ENCODE results near the gene GPR162. TPM values are rescaled to one million over a fixed set of nuclear protein-coding genes. Genes with fewer than 3 reads are reported as not detected.

Gene GPR162
- total and polyA plus RNA-seq, 8 donors, result 1.3 to 9.3 (median 4.0) TPM

DNA sequence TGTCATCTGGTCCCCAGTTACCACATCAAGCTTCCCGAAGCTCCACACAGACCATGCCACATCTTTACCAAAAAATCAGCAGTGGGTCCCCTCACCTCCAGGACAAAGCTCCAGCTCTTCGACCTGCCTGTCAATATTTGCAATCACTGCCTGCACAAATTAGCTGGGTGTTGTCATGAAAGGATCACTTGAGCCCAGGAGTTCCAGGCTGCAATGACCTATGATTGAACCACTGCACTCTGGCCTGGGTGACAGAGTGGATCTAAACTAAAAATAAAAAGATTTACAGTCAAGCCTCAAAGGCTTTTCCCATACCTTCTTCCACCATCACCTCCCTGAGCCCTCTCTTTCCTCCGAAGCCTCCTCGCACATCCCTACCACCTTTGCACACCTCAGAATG lies 25.0 kb upstream of the GPR162 start:
- H3K27me3 ChIP-seq, result no peaks in the 10 kb centered on the region
- no peaks in the 10 kb centered on the region for H3K9me3 ChIP-seq
- H3K4me1 ChIP-seq, result peaks cover 0 to 10% (median 3%) of the 10 kb centered on the region in 4 donors
- TF ChIP-seq POLR2AphosphoS5 (IDR thresholded peaks at IDR 0.05) (no peak), POLR2A (IDR thresholded peaks at IDR 0.05) (no peak), EP300 (IDR thresholded peaks at IDR 0.05) (no peak)
- TF ChIP-seq, protein P1, sequence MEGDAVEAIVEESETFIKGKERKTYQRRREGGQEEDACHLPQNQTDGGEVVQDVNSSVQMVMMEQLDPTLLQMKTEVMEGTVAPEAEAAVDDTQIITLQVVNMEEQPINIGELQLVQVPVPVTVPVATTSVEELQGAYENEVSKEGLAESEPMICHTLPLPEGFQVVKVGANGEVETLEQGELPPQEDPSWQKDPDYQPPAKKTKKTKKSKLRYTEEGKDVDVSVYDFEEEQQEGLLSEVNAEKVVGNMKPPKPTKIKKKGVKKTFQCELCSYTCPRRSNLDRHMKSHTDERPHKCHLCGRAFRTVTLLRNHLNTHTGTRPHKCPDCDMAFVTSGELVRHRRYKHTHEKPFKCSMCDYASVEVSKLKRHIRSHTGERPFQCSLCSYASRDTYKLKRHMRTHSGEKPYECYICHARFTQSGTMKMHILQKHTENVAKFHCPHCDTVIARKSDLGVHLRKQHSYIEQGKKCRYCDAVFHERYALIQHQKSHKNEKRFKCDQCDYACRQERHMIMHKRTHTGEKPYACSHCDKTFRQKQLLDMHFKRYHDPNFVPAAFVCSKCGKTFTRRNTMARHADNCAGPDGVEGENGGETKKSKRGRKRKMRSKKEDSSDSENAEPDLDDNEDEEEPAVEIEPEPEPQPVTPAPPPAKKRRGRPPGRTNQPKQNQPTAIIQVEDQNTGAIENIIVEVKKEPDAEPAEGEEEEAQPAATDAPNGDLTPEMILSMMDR (IDR thresholded peaks at IDR 0.05), result no peak
- DNase-seq, result no peak
- H3K4me3 ChIP-seq, result no peak overlapping the region
- no peaks in the 10 kb centered on the region for H3K36me3 ChIP-seq
- intact Hi-C loops (cut with DNase I; ENCODE audit: low total_unique reads), result no loop called here
- WGBS, 5 donors, result 74 to 86% (median 82%) methylated on average over 4 of the region's 4 CpGs
- no peak overlapping the region for H3K27ac ChIP-seq

GRCh38 chr12:6799147-6799546 lies 22.5 kb upstream of the GPR162 start:
- no peak overlapping the region for H3K4me3 ChIP-seq
- no peak overlapping the region for H3K27ac ChIP-seq
- no peaks in the 10 kb centered on the region for H3K4me1 ChIP-seq
- no peak for DNase-seq
- WGBS, 5 donors, result 82 to 89% (median 88%) methylated on average over 5 of the region's 5 CpGs
- no peaks in the 10 kb centered on the region for H3K27me3 ChIP-seq
- no peaks in the 10 kb centered on the region for H3K9me3 ChIP-seq
- H3K36me3 ChIP-seq, result no peaks in the 10 kb centered on the region
- no peak for TF ChIP-seq EP300 (IDR thresholded peaks at IDR 0.05)
- no peak for TF ChIP-seq POLR2AphosphoS5 (IDR thresholded peaks at IDR 0.05)
- no peak for TF ChIP-seq POLR2A (IDR thresholded peaks at IDR 0.05)
- TF ChIP-seq, protein P1 (IDR thresholded peaks at IDR 0.05), result no peak
- intact Hi-C loops (cut with DNase I; ENCODE audit: low total_unique reads), result no loop called here

DNA sequence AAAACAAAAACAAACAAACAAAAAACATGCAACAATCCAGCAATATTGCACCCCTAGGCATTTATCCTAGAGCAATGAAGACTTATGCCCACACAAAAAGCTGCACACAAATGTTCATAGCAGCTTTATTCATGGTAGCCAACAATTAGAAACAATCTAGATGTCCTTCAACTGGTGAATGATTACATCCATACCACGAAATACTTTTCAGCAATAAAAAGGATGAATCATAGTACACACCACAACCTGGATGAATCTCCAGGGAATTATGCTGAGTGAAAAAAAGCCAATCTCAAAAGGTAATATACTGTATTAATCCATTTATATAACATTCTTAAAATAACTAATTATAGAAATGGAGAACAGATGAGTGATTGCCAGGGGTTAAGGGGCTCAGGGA lies 14.5 kb upstream of the GPR162 start:
- no peaks in the 10 kb centered on the region for H3K9me3 ChIP-seq
- H3K36me3 ChIP-seq, result no peaks in the 10 kb centered on the region
- H3K4me3 ChIP-seq, result no peak overlapping the region
- intact Hi-C loops (cut with DNase I; ENCODE audit: low total_unique reads), result no loop called here
- DNase-seq, result no peak
- TF ChIP-seq POLR2AphosphoS5 (IDR thresholded peaks at IDR 0.05) (no peak), EP300 (IDR thresholded peaks at IDR 0.05) (no peak), POLR2A (IDR thresholded peaks at IDR 0.05) (no peak)
- TF ChIP-seq, protein P1 (IDR thresholded peaks at IDR 0.05), result no peak
- H3K4me1 ChIP-seq, result no peaks in the 10 kb centered on the region
- H3K27ac ChIP-seq, result no peak overlapping the region
- H3K27me3 ChIP-seq, result no peaks in the 10 kb centered on the region
- WGBS, 5 donors, result 57 to 75% (median 68%) methylated on average over 1 of the region's 1 CpG

GRCh38 chr12:6809056-6809455 lies 12.6 kb upstream of the GPR162 start:
- H3K27me3 ChIP-seq, result no peaks in the 10 kb centered on the region
- no peak overlapping the region for H3K27ac ChIP-seq
- TF ChIP-seq EP300 (IDR thresholded peaks at IDR 0.05), result no peak
- no peak for TF ChIP-seq POLR2A (IDR thresholded peaks at IDR 0.05)
- TF ChIP-seq, protein P1 (IDR thresholded peaks at IDR 0.05), result no peak
- TF ChIP-seq POLR2AphosphoS5 (IDR thresholded peaks at IDR 0.05), result no peak
- H3K4me3 ChIP-seq, result no peak overlapping the region
- intact Hi-C loops (cut with DNase I; ENCODE audit: low total_unique reads), result no loop called here
- no peaks in the 10 kb centered on the region for H3K4me1 ChIP-seq
- H3K36me3 ChIP-seq, result no peaks in the 10 kb centered on the region
- H3K9me3 ChIP-seq, result no peaks in the 10 kb centered on the region
- 78 to 87% (median 81%) methylated on average over 10 of the region's 10 CpGs for WGBS, 5 donors
- no peak for DNase-seq
